ENCODE results near the gene PPDPF.

- no peak for TF ChIP-seq POLR2A (IDR thresholded peaks at IDR 0.05)
- TF ChIP-seq, protein P1, sequence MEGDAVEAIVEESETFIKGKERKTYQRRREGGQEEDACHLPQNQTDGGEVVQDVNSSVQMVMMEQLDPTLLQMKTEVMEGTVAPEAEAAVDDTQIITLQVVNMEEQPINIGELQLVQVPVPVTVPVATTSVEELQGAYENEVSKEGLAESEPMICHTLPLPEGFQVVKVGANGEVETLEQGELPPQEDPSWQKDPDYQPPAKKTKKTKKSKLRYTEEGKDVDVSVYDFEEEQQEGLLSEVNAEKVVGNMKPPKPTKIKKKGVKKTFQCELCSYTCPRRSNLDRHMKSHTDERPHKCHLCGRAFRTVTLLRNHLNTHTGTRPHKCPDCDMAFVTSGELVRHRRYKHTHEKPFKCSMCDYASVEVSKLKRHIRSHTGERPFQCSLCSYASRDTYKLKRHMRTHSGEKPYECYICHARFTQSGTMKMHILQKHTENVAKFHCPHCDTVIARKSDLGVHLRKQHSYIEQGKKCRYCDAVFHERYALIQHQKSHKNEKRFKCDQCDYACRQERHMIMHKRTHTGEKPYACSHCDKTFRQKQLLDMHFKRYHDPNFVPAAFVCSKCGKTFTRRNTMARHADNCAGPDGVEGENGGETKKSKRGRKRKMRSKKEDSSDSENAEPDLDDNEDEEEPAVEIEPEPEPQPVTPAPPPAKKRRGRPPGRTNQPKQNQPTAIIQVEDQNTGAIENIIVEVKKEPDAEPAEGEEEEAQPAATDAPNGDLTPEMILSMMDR (IDR thresholded peaks at IDR 0.05) = no peak
- no peak for TF ChIP-seq POLR2AphosphoS5 (IDR thresholded peaks at IDR 0.05)
These were observed 46.5 kb downstream of the PPDPF start for GRCh38 chr20:63567136-63567385.

All from prostate gland (tissue), 2 donors.